H9 (cell line): ENCODE data around the gene HOXC13. TPM values are rescaled to one million over a fixed set of nuclear protein-coding genes. Genes with fewer than 3 reads are reported as not detected.

ENCODE experiments used
- DNase-seq: peaks from one replicate; pipeline ENCODE4 v3.0.0-alpha.2; 2017
- H2AFZ ChIP-seq: one replicate; pipeline ENCODE4 v1.6.1; 2013; ENCODE audit warnings: mild to moderate bottlenecking, low read length, control low read depth, moderate library complexity
- H2AK5ac ChIP-seq: 2 replicates; pipeline ENCODE4 v1.6.1; 2013; ENCODE audit warnings: low read length, control low read depth, mixed read lengths; ENCODE audit not compliant: insufficient read length
- H2BK120ac ChIP-seq: one replicate; pipeline ENCODE4 v1.6.1; 2013; ENCODE audit warnings: low read depth, mild to moderate bottlenecking, low read length, control low read depth, inconsistent platforms; ENCODE audit not compliant: poor library complexity, severe bottlenecking
- H2BK12ac ChIP-seq: 2 replicates; pipeline ENCODE4 v1.6.1; 2013; ENCODE audit warnings: low read length, control low read depth, mixed read lengths, low read depth; ENCODE audit not compliant: insufficient read length
- H2BK15ac ChIP-seq: 2 replicates; pipeline ENCODE4 v1.6.1; 2013; ENCODE audit warnings: low read depth, low read length, control low read depth
- H2BK20ac ChIP-seq: one replicate; pipeline ENCODE4 v1.6.1; 2013; ENCODE audit warnings: low read depth, mild to moderate bottlenecking, low read length, control low read depth, inconsistent platforms; ENCODE audit not compliant: poor library complexity, severe bottlenecking
- H2BK5ac ChIP-seq: 2 replicates; pipeline ENCODE4 v1.6.1; 2013; ENCODE audit warnings: low read length, control low read depth, mixed read lengths; ENCODE audit not compliant: insufficient read length
- H3K14ac ChIP-seq: 2 replicates; pipeline ENCODE4 v1.6.1; 2013; ENCODE audit warnings: low read length, control low read depth; ENCODE audit not compliant: insufficient read depth
- H3K18ac ChIP-seq: 2 replicates; pipeline ENCODE4 v1.6.1; 2013; ENCODE audit warnings: low read depth, mild to moderate bottlenecking, mixed read lengths, low read length, control low read depth; ENCODE audit not compliant: insufficient read length
- H3K23ac ChIP-seq: 2 replicates; pipeline ENCODE4 v1.6.1; 2013; ENCODE audit warnings: low read length, control low read depth, mixed read lengths, low read depth; ENCODE audit not compliant: insufficient read length
- H3K23me2 ChIP-seq: 2 replicates; pipeline ENCODE4 v1.6.1; 2013; ENCODE audit warnings: low read depth, mild to moderate bottlenecking, mixed read lengths, low read length, control low read depth; ENCODE audit not compliant: insufficient read length, poor library complexity, severe bottlenecking
- H3K27ac ChIP-seq: 2 replicates; pipeline ENCODE4 v1.5.1; 2013; ENCODE audit warnings: low read length, control low read depth, mixed read lengths, low read depth; ENCODE audit not compliant: insufficient read length
- H3K27me3 ChIP-seq: 2 replicates; pipeline ENCODE4 v1.6.1; 2013; ENCODE audit warnings: low read length, control low read depth, inconsistent platforms; ENCODE audit not compliant: insufficient read depth
- H3K4ac ChIP-seq: 2 replicates; pipeline ENCODE4 v1.6.1; 2013; ENCODE audit warnings: low read depth, mild to moderate bottlenecking, control low read depth, inconsistent platforms, low read length, moderate library complexity
- H3K4me1 ChIP-seq: 2 replicates; pipeline ENCODE4 v1.6.1; 2013; ENCODE audit warnings: low read length, control low read depth, inconsistent platforms; ENCODE audit not compliant: insufficient read depth
- H3K4me2 ChIP-seq: 2 replicates; pipeline ENCODE4 v1.6.1; 2013; ENCODE audit warnings: low read length, control low read depth, mixed read lengths; ENCODE audit not compliant: insufficient read length, insufficient read depth
- H3K56ac ChIP-seq: 2 replicates; pipeline ENCODE4 v1.6.1; 2013; ENCODE audit warnings: low read depth, mild to moderate bottlenecking, mixed read lengths, low read length, control low read depth; ENCODE audit not compliant: insufficient read length
- H3K79me1 ChIP-seq: 2 replicates; pipeline ENCODE4 v1.6.1; 2013; ENCODE audit warnings: low read depth, mild to moderate bottlenecking, moderate library complexity, low read length, control low read depth, inconsistent platforms; ENCODE audit not compliant: insufficient read depth, poor library complexity, severe bottlenecking
- H3K79me2 ChIP-seq: 2 replicates; pipeline ENCODE4 v1.6.1; 2013; ENCODE audit warnings: low read length, control low read depth, inconsistent platforms; ENCODE audit not compliant: insufficient read depth
- H3K9ac ChIP-seq: 2 replicates; pipeline ENCODE4 v1.6.1; 2013; ENCODE audit warnings: low read length, control low read depth, mixed read lengths; ENCODE audit not compliant: insufficient read length; ENCODE audit errors: extremely low read depth
- H3K9me3 ChIP-seq: one replicate; pipeline ENCODE4 v1.6.1; 2013; ENCODE audit warnings: low read depth, low read length, inconsistent platforms; ENCODE audit not compliant: control insufficient read depth
- H3T11ph ChIP-seq: one replicate; pipeline ENCODE4 v1.6.1; 2013; ENCODE audit warnings: mild to moderate bottlenecking, low read length, control low read depth, inconsistent platforms
- H4K20me1 ChIP-seq: one replicate; pipeline ENCODE4 v1.6.1; 2013; ENCODE audit not compliant: control insufficient read depth, insufficient read length, insufficient read depth
- H4K5ac ChIP-seq: 2 replicates; pipeline ENCODE4 v1.6.1; 2013; ENCODE audit warnings: low read depth, mild to moderate bottlenecking, mixed read lengths, low read length, control low read depth; ENCODE audit not compliant: insufficient read length
- H4K8ac ChIP-seq: replicated peaks from 2 replicates; pipeline ENCODE4 v1.6.1; 2013; ENCODE audit warnings: low read length, control low read depth, mixed read lengths, low read depth; ENCODE audit not compliant: insufficient read length
- H4K91ac ChIP-seq: 2 replicates; pipeline ENCODE4 v1.6.1; 2013; ENCODE audit warnings: low read depth, mild to moderate bottlenecking, moderate library complexity, mixed read lengths, low read length, control low read depth; ENCODE audit not compliant: insufficient read length
- H3K27ac Mint-ChIP-seq, 3 experiments: 2 replicates in 2 of 3; 3 replicates in 1 of 3; pipeline ENCODE4 v1.8.0; 2020 to 2021; ENCODE audit warnings: mixed read lengths in 3 of 3, mild to moderate bottlenecking in 1 of 3, moderate library complexity in 1 of 3
- H3K27me3 Mint-ChIP-seq: 2 replicates; pipeline ENCODE4 v1.8.0; 2021; ENCODE audit warnings: low read depth, mild to moderate bottlenecking, moderate library complexity, mixed read lengths
- H3K36me3 Mint-ChIP-seq, 3 experiments: 2 replicates in 2 of 3; 3 replicates in 1 of 3; pipeline ENCODE4 v1.8.0; 2020 to 2021; ENCODE audit warnings: low read depth in 3 of 3, mixed read lengths in 3 of 3; ENCODE audit not compliant: insufficient read depth in 1 of 3
- H3K4me1 Mint-ChIP-seq, 2 experiments: 2 replicates each; pipeline ENCODE4 v1.8.0; 2020; ENCODE audit warnings: mixed read lengths in 2 of 2
- H3K4me3 Mint-ChIP-seq, 2 experiments: 2 replicates in 1 of 2; 3 replicates in 1 of 2; pipeline ENCODE4 v1.8.0; 2020 to 2021; ENCODE audit warnings: mild to moderate bottlenecking in 2 of 2, mixed read lengths in 2 of 2, moderate library complexity in 1 of 2
- H3K9me3 Mint-ChIP-seq, 2 experiments: 2 replicates in 1 of 2; 3 replicates in 1 of 2; pipeline ENCODE4 v1.8.0; 2020; ENCODE audit warnings: mild to moderate bottlenecking in 2 of 2, mixed read lengths in 2 of 2, moderate library complexity in 1 of 2
- CTCF ChIP-seq: fragments of 200-600 bp; sonication (generic); conservative IDR thresholded peaks from 3 replicates; pipeline ENCODE4 v1.8.0; 2021; ENCODE audit warnings: antibody characterized with exemption, mild to moderate bottlenecking
- WGBS: extraction: QIAGEN DNeasy Blood & Tissue Kit; methylation state at CpG from one replicate; pipeline ENCODE4 v1.1.7; 2013; ENCODE audit warnings: missing lambda C conversion rate, low lambda C conversion rate, mixed read lengths; ENCODE audit not compliant: insufficient read length; ENCODE audit errors: extremely low coverage; 5-methylcytosine and 5-hydroxymethylcytosine counted together
- total RNA-seq: library from RNA; stranded (reverse); gene quantifications from 2 replicates; pipeline ENCODE4 v1.2.1, GENCODE V29; 2021

Gene HOXC13
- total RNA-seq, 1 experiment from 2014 or later = not detected

- Histone ChIP-seq H3K79me1 (no peaks in the 10 kb centered on the region), H3K9ac (no peak overlapping the region), H3T11ph (no peak overlapping the region), H4K91ac (no peak overlapping the region), H3K9me3 (no peaks in the 10 kb centered on the region), H3K14ac (no peak overlapping the region), H3K23me2 (no peaks in the 10 kb centered on the region), H4K5ac (no peak overlapping the region), H3K27me3 (peaks cover 96% of the 10 kb centered on the region), H3K56ac (no peak overlapping the region), H3K79me2 (no peaks in the 10 kb centered on the region), H2AK5ac (no peak overlapping the region), H2BK120ac (no peak overlapping the region), H3K18ac (no peak overlapping the region), H3K23ac (no peak overlapping the region), H3K4me2 (no peak overlapping the region), H4K20me1 (no peaks in the 10 kb centered on the region), H2AFZ (no peak overlapping the region), H3K4me1 (no peaks in the 10 kb centered on the region), H3K4ac (no peak overlapping the region), H2BK5ac (no peak overlapping the region), H2BK12ac (no peak overlapping the region), H4K8ac (no peak overlapping the region), H2BK20ac (no peak overlapping the region), H2BK15ac (no peak overlapping the region), H3K27ac (no peak overlapping the region)
- TF ChIP-seq CTCF = no peak
- no peak for DNase-seq
- Mint-ChIP-seq H3K27ac (no peak overlapping the region), H3K9me3 (peaks cover 2 to 16% of the 10 kb centered on the region in 2 experiments; a peak in 2 of 5 replicates), H3K36me3 (peaks cover 0 to 1% (median 0%) of the 10 kb centered on the region in 3 experiments; a peak in 1 of 7 replicates), H3K4me1 (peaks cover 8 to 12% of the 10 kb centered on the region in 2 experiments; a peak in 3 of 4 replicates), H3K4me3 (no peak overlapping the region; a peak in 1 of 5 replicates), H3K27me3 (peaks cover 100% of the 10 kb centered on the region)
- no CpG with 5 or more reads among the region's 5 CpGs for WGBS
These were observed 28.8 kb downstream of the HOXC13 start for GRCh38 chr12:53967421-53967925.
